GM21717 (cell line): ENCODE results near the gene STAM2.
"Not testable (repeated sequence)": the region's sequence is repeated elsewhere in the genome, so short reads cannot be mapped to it uniquely, and the experiment has no call there.

Experiments used
- ATAC-seq: cut with Tn5 transposase; IDR thresholded peaks from one replicate; pipeline ENCODE4 v1.9.1; 2021; ENCODE audit warnings: mild to moderate bottlenecking, moderate library complexity; ENCODE audit not compliant: unreplicated experiment

Gene STAM2

GRCh38 chr2:152175368-152176112 lies at the start of gene STAM2:
Gene STAM2, minus strand, starts transcription at chr2:152175763. Its CDS starts 121 bp downstream, at chr2:152175642.
- peak; percentile 85 for ATAC-seq

DNA sequence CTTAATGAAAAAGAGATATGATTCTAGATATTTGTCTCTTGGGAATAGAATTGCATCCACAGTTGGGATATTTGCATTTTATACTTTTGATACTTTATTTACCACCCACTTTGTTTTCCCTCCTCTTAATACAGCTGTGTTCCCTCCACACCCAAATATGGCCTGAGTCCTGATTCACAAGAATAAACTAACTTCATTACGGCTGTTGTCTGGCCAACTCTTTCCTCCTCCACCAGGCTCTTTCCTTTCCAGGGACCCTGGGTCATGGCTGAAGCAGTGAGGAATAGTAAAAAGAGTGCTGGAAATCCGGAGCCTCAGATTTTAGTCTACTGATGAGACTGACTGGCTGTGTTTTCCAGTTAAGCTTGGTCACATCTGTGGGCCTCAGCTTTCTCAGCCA lies 48.4 kb upstream of the STAM2 start:
- ATAC-seq: no peak

DNA sequence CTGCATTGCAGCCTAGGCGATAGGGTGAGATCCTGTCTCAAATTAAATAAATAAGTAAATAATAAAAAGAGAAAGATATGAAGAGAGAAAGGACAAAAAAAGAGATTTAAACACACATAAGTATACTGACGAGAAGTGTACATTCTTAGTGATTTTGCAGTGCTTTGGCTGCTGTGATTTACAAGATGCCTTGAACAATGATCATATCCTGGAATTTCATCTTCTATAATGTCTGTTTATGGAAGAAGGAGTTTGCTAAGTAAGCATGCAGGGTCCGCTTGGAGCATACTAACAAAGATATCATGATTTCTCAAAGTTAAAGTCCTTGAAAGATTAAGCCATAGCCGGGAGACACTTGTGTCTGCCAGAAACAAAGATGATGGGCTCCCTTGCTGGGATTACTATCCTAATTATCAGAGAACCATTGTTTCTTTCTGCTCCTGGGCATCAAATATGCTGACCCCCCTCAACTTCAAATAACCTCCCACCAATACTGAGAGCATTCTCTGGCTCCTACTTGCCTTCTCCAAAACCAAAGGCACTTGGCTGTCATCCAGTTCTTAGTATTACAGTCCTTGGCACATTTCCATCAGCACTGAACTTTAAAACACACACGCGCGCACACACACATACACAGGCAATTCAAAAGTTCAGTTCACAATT lies 47.5 kb upstream of the STAM2 start:
- no peak for ATAC-seq

DNA sequence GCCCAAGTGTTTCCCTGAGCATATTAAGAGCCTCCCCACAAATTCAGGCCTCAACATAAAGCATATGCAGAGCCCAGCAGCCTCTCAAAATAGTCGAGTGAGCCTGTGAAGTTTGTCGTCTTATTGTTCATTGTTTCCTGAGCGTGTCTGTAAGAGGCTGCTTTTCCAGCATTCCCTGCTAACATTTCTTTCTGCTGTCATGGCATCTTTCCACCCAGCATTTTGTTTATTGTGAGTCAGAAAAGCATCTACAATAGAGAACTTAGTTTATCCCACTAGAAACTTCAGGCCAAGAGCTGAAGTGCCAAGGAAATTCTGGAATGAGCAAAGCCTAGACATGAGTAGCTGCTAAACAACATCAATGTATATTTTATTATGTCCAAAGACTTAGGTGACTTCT lies 46.3 kb upstream of the STAM2 start:
- no peak for ATAC-seq

DNA sequence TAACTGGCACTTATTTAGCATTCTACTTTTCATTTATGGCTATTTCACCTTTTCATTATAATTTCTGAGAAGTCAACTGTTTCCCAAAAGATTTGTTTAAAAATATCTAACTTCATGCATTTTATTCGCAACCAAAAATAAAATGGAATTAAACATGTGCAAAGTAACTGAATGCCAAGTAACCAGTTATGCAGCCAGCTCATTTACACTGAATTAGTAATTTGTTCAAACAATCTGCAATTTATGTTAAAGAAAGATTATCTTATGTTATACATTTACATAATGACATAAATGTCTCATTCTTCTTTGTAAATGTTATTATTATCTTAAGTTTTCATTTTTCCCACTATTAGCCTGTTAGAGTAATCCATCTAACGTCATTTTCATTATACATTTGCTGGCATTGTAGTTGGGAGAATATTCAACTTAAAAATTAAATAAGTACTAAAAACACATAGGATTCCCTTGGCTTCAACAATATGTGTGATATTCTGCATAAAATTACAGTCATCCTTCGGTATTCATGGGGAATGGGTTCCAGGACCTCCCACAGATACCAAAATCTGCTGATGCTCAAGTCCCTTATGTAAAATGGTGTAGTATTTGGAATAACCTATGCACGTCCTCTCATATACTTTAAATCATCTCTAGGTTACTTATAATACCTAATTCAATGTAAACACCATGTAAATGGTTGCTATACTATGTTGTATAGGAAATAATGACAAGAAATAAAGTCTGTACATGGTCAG lies 43.7 kb upstream of the STAM2 start:
- ATAC-seq: no peak

GRCh38 chr2:152201466-152201830 lies 25.9 kb upstream of the STAM2 start:
- no peak for ATAC-seq

DNA sequence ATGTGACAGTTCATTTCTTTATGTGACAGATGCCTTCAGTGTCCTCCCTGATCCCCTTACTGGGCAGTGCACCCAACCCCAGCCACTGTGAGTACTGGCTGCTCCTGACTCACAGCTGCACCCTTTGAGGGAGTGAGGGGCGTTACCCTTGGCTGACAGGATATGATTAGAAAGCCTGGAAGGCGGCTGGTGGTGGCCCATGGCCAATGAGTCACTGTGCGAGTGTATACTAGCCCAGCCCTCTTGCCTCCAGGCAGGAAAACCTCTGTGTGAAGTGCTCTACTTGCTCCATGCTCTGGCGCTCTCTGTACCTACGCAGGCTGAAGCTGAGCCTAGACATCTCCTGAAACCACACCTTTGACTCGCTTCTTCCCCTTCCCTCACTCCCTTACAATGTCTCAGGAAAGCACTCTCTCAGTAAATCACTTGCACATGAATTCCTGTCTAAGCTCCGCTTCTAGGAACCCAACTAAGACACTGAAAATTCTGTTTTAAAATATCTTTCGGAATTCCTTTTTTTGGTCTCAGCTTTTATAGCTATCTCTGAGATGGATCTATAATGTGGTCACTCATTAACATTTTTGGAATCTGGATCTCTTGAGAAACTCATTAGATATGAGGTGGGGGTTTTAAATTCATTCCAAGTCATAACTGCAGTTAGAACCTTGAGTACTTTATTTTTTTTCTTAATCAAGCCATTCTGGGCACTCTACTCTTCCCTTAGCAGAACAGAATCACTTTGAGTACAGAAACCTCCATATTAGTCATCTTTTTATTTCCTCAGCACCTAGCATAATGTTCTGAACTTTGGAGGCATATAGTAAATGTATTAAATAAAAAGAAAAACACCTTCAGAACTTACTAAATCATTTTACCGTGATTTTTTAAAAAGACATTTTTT lies 25.3 kb upstream of the STAM2 start:
- ATAC-seq: no peak

- ATAC-seq: no peak
These were observed 24.5 kb upstream of the STAM2 start for GRCh38 chr2:152200101-152200500.

DNA sequence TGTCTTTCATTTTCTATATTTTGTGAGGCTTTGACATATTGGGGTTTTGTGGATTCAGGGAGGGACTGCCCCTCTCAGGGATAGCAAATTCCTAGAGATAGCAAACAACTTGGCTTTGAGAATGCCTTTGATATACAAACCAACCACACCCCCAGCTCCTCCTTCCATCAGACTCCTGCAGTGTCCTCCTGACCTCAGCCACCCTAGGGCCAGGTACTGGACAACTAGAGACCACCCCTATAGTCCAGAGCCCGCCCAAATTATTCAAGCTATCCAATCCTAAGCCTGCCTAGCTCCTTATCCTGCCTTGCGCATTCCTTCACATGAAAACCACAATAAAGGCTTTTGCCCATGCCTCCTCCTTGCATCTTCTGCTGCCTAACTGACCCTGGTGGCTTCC lies 22.9 kb upstream of the STAM2 start:
- no peak for ATAC-seq

DNA sequence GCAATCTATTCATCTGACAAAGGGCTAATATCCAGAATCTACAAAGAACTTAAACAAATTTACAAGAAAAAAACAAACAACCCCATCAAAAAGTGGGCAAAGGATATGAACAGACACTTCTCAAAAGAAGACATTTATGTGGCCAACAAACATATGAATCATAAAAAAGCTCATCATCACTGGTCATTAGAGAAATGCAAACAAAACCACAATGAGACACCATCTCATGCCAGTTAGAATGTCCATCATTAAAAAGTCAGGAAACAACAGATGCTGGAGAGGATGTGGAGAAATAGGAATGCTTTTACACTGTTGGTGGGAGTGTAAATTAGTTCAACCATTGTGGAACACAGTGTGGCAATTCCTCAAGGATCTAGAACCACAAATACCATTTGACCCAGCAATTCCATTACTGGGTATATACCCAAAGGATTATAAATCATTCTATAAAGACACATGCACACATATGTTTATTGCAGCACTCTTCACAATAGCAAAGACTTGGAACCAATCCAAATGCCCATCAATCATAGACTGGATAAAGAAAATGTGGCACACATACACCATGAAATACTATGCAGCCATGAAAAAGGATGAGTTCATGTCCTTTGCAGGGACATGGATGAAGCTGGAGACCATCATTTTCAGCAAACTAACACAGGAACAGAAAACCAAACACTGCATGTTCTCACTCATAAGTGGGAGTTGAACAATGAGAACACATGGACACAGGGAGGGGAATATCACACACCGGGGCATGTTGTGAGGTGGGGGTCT lies 22.1 kb upstream of the STAM2 start:
- not testable (repeated sequence) for ATAC-seq

DNA sequence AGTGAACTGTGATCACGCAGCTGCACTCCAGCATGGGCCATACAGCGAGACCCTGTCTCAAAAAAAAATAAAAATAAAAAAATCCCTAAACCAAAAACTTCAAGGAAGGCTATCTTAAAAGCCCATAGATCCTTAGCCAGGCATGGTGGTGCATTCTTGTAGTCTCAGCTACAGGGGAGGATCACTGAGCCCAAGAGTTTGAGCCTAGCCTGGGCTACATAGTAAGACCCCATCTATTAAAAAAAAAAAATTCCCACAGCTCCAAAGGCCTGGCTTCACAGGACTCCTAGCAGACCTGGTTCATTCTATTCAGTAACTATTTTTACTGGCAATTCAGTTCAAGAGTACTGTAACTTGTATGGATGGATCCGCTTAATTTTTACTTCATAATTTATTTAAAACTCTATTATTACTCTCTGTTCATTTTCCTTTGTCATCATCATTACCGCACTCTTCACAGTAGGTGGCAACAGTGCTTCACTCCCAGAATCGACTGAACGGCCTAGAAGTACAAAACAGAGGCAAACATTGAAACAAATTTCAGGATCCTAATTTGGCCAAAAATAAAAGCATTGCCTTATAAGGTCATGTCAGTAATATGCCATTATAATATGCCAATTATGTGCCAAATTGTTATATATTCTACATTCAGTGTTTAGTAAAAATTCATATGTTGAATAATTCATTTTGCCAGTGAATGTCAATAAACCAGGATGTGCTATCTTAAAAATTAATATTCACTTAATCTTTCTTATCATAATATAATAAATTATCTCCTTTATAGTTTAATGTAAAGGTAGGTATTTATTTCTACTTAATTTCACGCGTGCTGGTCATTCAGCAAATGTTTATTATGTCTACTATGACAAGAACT lies 14.3 kb upstream of the STAM2 start:
- ATAC-seq: no peak

- not testable (repeated sequence) for ATAC-seq
These were observed 11.2 kb upstream of the STAM2 start for GRCh38 chr2:152186808-152187207.

GRCh38 chr2:152186262-152186661 lies 10.7 kb upstream of the STAM2 start:
- ATAC-seq: no peak

- ATAC-seq: no peak
These were observed 8.0 kb upstream of the STAM2 start for GRCh38 chr2:152183401-152184073.

DNA sequence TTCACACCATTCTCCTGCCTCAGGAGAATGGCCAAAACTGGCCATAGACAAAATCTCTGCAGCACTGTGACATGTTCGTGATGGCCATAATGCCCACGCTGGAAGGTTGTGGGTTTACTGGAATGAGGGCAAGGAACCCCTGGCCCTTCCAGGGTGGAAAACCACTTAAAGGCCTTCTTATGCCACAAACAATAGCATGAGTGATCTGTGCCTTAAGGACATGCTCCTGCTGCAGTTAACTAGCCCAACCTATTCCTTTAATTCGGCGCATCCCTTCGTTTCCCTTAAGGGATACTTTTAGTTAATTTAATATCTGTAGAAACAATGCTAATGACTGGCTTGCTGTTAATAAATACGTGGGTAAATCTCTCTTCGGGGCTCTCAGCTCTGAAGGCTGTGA lies 2.1 kb upstream of the STAM2 start:
- ATAC-seq: not testable (repeated sequence)

DNA sequence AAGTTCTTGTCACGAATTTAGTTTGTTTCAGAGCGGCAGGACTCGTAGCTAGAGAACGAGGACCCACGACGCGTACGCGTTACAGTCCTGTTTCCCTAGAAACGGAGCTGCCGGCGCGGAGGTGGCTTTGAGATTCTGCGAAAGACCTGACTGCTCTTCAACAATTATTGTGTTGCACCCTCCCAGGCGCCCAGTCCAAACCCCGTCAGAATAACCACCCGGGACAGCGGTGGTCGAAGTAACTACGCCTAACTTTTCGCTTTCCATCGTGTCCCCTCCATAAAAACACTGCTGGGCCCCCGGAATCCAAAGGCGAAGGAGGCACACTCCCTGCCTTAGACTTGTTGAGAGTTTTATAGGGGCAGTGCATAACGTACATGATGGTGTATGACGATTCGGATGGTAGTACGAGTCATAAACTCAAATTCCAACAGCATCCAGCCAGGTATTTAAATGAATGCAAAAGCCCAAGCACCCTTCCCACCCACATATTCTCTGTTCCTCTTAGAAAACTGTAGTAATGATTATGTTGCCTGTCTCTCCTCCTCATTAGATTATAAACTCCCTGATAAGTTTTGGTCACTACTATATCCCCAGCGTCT lies 651 bp upstream of the STAM2 start:
- ATAC-seq: peak; percentile 28

DNA sequence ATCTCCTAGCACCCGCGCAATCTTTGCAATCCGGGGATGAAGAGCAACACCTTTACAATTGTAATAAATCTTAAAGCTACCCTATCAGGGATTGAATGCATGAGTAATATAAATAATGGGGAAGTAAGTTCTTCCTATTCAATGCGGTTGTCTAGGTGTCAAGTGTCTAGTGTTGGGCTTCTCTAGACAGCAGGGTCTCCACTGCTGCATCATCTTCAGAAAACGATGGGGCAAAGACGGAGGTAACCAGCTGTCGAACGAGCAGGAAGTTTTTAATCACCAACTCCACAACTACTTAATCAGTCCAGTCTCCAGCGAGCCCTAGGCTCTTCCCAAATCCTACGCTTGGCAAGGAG lies 573 bp downstream of the STAM2 start:
- ATAC-seq: peak; percentile 25

GRCh38 chr2:152174574-152174973 lies 989 bp downstream of the STAM2 start:
- ATAC-seq: no peak
